Stimulated activated CD8-positive, alpha-beta memory T cell treated with anti-CD3 and anti-CD28 coated beads, Interleukin-12 subunit alpha, Interleukin-12 subunit beta, amount 100 ng/mL, for 4 hours (primary cell): Measurements from ENCODE around the gene MANBA.

Source experiments
- DNase-seq: peaks from one replicate; pipeline ENCODE4 v3.0.0-alpha.2; 2020; ENCODE audit warnings: low read depth

MANBA gene

GRCh38 chr4:102678107-102678506 lies 82.7 kb downstream of the MANBA start:
- DNase-seq, result no peak

- no peak for DNase-seq
Observed at GRCh38 chr4:102675141-102675540, 85.6 kb downstream of the MANBA start.

GRCh38 chr4:102667001-102667400 lies 93.8 kb downstream of the MANBA start:
- DNase-seq, result no peak

GRCh38 chr4:102665527-102665926 lies 95.2 kb downstream of the MANBA start:
- DNase-seq, result no peak

GRCh38 chr4:102663073-102663472 lies 97.7 kb downstream of the MANBA start:
- no peak for DNase-seq

GRCh38 chr4:102657206-102657605 lies 103.6 kb downstream of the MANBA start:
- no peak for DNase-seq

- DNase-seq, result no peak
Observed at GRCh38 chr4:102647117-102647516, 113.7 kb downstream of the MANBA start.

GRCh38 chr4:102642631-102643298 lies 118.0 kb downstream of the MANBA start:
- DNase-seq, result no peak

GRCh38 chr4:102641793-102642192 lies 119.0 kb downstream of the MANBA start:
- no peak for DNase-seq

- DNase-seq, result no peak
Observed at GRCh38 chr4:102640669-102641068, 120.1 kb downstream of the MANBA start.

GRCh38 chr4:102639598-102639997 lies 121.2 kb downstream of the MANBA start:
- no peak for DNase-seq

- DNase-seq, result no peak
Observed at GRCh38 chr4:102638621-102639020, 122.1 kb downstream of the MANBA start.

GRCh38 chr4:102637391-102637790 lies 123.4 kb downstream of the MANBA start:
- DNase-seq, result no peak

GRCh38 chr4:102633100-102633499 lies 127.7 kb downstream of the MANBA start:
- DNase-seq, result no peak

GRCh38 chr4:102632241-102633065 lies 128.3 kb downstream of the MANBA start:
- no peak for DNase-seq

GRCh38 chr4:102631616-102632015 lies 129.2 kb downstream of the MANBA start:
- no peak for DNase-seq

- no peak for DNase-seq
Observed at GRCh38 chr4:102629673-102630072, 131.1 kb downstream of the MANBA start.

- DNase-seq, result no peak
Observed at GRCh38 chr4:102627831-102628523, 132.8 kb downstream of the MANBA start.

GRCh38 chr4:102625232-102625930 lies 135.4 kb downstream of the MANBA start:
- DNase-seq, result no peak

GRCh38 chr4:102624505-102624904 lies 136.3 kb downstream of the MANBA start:
- no peak for DNase-seq

- no peak for DNase-seq
Observed at GRCh38 chr4:102623622-102624021, 137.1 kb downstream of the MANBA start.
